Amniotic stem cell (primary cell): ENCODE data around the gene NPAS3.

ENCODE experiments used
- DNase-seq: peaks from one replicate; lab custom pipeline; 2025; lab: John Stamatoyannopoulos, UW

The NPAS3 gene

GRCh38 chr14:33793398-33794110 lies 854.9 kb downstream of the NPAS3 start:
- DNase-seq = no peak

GRCh38 chr14:33794791-33795305 lies 856.2 kb downstream of the NPAS3 start:
- DNase-seq = no peak

- no peak for DNase-seq
Measured at GRCh38 chr14:33796356-33796755, 857.7 kb downstream of the NPAS3 start.

- DNase-seq = no peak
Measured at GRCh38 chr14:33799705-33800570, 861.3 kb downstream of the NPAS3 start.

GRCh38 chr14:33800735-33801163 lies 862.1 kb downstream of the NPAS3 start:
- DNase-seq = no peak

GRCh38 chr14:33802737-33803136 lies 864.1 kb downstream of the NPAS3 start:
- no peak for DNase-seq

- no peak for DNase-seq
Measured at GRCh38 chr14:33805593-33805992, 866.9 kb downstream of the NPAS3 start.

- no peak for DNase-seq
Measured at GRCh38 chr14:33806905-33807304, 868.2 kb downstream of the NPAS3 start.

GRCh38 chr14:33808187-33808586 lies 869.5 kb downstream of the NPAS3 start:
- no peak for DNase-seq

GRCh38 chr14:33809396-33809981 lies 870.8 kb downstream of the NPAS3 start:
- DNase-seq = no peak

- DNase-seq = no peak
Measured at GRCh38 chr14:33810308-33810707, 871.6 kb downstream of the NPAS3 start.

GRCh38 chr14:33811721-33812120 lies 873.0 kb downstream of the NPAS3 start:
- no peak for DNase-seq

GRCh38 chr14:33812181-33812580 lies 873.5 kb downstream of the NPAS3 start:
- no peak for DNase-seq

- DNase-seq = no peak
Measured at GRCh38 chr14:33812601-33813000, 873.9 kb downstream of the NPAS3 start.

- DNase-seq = no peak
Measured at GRCh38 chr14:33814010-33814409, 875.3 kb downstream of the NPAS3 start.

GRCh38 chr14:33833706-33834465 lies 895.2 kb downstream of the NPAS3 start:
- no peak for DNase-seq

- no peak for DNase-seq
Measured at GRCh38 chr14:33834466-33835260, 896.0 kb downstream of the NPAS3 start.

GRCh38 chr14:33835261-33835655 lies 896.6 kb downstream of the NPAS3 start:
- no peak for DNase-seq

GRCh38 chr14:33835677-33836076 lies 897.0 kb downstream of the NPAS3 start:
- DNase-seq = no peak

- DNase-seq = no peak
Measured at GRCh38 chr14:33836203-33836899, 897.7 kb downstream of the NPAS3 start.
